Sigmoid colon (tissue), 4 donors: ENCODE results near the gene REPS1.

Experiments
- POLR2A ChIP-seq, 2 donors: fragments of 450-650 bp; IDR thresholded peaks; one replicate each; pipeline ENCODE4 v1.6.1; 2016; ENCODE audit warnings: antibody characterized with exemption in 2 of 2, mild to moderate bottlenecking in 2 of 2, moderate library complexity in 2 of 2
- POLR2AphosphoS5 ChIP-seq, 4 donors: sonication (generic); formaldehyde crosslinking; IDR thresholded peaks; one replicate each; pipeline ENCODE4 v1.6.1; 2017; ENCODE audit warnings: antibody characterized with exemption in 4 of 4
- TF ChIP-seq, protein P1 (sequence below), 4 experiments: fragments of 450-650 bp in 3 of 4; fragments of 200-600 bp in 1 of 4; IDR thresholded peaks; one replicate each; pipeline ENCODE4 v1.5.1; 2016 to 2019; ENCODE audit warnings: antibody characterized with exemption in 4 of 4, mild to moderate bottlenecking in 3 of 4, moderate library complexity in 2 of 4

DNA sequence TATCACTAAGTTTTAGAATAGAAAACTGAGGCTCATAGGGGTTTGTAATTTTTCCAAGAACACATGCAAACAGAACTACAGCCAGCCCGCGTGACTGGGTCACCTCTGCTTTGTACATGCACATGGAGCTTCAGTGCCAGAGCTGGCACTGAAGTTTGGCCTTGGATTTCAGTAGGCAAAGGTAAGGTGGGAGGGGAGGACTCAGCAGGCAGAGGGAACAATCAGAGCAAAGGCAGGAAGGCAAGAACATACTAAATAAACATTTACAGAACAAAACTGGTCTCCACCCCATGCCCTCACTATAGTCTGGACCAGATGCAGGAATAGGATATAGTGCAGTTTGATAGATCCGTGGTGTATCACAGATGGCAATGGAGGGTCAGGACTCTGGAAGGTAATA is 26.9 kb upstream of the REPS1 start:
- TF ChIP-seq, protein P1, sequence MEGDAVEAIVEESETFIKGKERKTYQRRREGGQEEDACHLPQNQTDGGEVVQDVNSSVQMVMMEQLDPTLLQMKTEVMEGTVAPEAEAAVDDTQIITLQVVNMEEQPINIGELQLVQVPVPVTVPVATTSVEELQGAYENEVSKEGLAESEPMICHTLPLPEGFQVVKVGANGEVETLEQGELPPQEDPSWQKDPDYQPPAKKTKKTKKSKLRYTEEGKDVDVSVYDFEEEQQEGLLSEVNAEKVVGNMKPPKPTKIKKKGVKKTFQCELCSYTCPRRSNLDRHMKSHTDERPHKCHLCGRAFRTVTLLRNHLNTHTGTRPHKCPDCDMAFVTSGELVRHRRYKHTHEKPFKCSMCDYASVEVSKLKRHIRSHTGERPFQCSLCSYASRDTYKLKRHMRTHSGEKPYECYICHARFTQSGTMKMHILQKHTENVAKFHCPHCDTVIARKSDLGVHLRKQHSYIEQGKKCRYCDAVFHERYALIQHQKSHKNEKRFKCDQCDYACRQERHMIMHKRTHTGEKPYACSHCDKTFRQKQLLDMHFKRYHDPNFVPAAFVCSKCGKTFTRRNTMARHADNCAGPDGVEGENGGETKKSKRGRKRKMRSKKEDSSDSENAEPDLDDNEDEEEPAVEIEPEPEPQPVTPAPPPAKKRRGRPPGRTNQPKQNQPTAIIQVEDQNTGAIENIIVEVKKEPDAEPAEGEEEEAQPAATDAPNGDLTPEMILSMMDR (IDR thresholded peaks at IDR 0.05), result no peak
- TF ChIP-seq POLR2A (IDR thresholded peaks at IDR 0.05), result no peak
- no peak for TF ChIP-seq POLR2AphosphoS5 (IDR thresholded peaks at IDR 0.05)
